ENCODE measurements around the gene BYSL. TPM values are rescaled to one million over a fixed set of nuclear protein-coding genes. Genes with fewer than 3 reads are reported as not detected.

The BYSL gene
- total RNA-seq, 4 donors from 2014 or later, result 5.8 to 11.6 (median 9.2) TPM

GRCh38 chr6:41909727-41910126 lies 11.6 kb upstream of the BYSL start:
- Histone ChIP-seq H3K36me3 (peaks cover 39 to 94% (median 83%) of the 10 kb centered on the region in 4 donors), H3K27me3 (no peaks in the 10 kb centered on the region), H3K4me1 (peaks cover 0 to 12% (median 0%) of the 10 kb centered on the region in 4 donors), H3K4me3 (no peak overlapping the region), H3K27ac (replicated peaks in 1 of 4) (no peak overlapping the region), H3K9me3 (no peaks in the 10 kb centered on the region)
- intact Hi-C loops (cut with DNase I), result no loop called here
- no peak for DNase-seq (ENCODE audit: extremely low spot score)
- TF ChIP-seq POLR2A (IDR thresholded peaks at IDR 0.05; ENCODE audit: low read depth), result no peak
- TF ChIP-seq CTCF (IDR thresholded peaks at IDR 0.05), result no peak
- TF ChIP-seq POLR2AphosphoS5 (IDR thresholded peaks at IDR 0.05), result no peak
- no peak for TF ChIP-seq EP300 (IDR thresholded peaks at IDR 0.05)
- WGBS, result 91% methylated on average over 1 of the region's 1 CpG

DNA sequence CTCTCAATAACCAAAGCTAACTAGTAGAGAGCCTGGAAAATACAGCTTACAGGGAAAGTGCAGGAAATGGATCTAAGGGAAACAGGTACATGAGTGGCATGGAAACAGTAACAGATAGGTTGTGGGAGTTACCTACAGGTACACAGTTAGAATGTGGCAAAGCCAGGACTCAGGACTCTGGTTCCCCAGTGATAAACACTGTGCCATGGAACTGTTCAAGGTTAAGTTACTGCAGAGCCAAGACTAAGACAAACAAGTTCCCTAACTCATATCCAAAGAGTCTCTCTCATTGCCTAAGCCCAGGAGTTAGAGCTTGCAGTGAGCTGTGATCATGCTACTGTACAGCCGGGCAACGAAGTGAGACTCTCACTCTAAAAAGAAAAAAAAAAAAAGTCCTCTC lies 7.0 kb upstream of the BYSL start:
- Histone ChIP-seq H3K4me3 (no peak overlapping the region), H3K27me3 (no peaks in the 10 kb centered on the region), H3K9me3 (no peaks in the 10 kb centered on the region), H3K36me3 (peaks cover 14 to 77% (median 62%) of the 10 kb centered on the region in 4 donors), H3K27ac (replicated peaks in 1 of 4) (no peak overlapping the region), H3K4me1 (peaks cover 10 to 33% (median 19%) of the 10 kb centered on the region in 4 donors)
- intact Hi-C loops (cut with DNase I), result no loop called here
- no peak for DNase-seq (ENCODE audit: extremely low spot score)
- WGBS, result 83% methylated on average over 2 of the region's 2 CpGs
- no peak for TF ChIP-seq EP300 (IDR thresholded peaks at IDR 0.05)
- no peak for TF ChIP-seq POLR2AphosphoS5 (IDR thresholded peaks at IDR 0.05)

DNA sequence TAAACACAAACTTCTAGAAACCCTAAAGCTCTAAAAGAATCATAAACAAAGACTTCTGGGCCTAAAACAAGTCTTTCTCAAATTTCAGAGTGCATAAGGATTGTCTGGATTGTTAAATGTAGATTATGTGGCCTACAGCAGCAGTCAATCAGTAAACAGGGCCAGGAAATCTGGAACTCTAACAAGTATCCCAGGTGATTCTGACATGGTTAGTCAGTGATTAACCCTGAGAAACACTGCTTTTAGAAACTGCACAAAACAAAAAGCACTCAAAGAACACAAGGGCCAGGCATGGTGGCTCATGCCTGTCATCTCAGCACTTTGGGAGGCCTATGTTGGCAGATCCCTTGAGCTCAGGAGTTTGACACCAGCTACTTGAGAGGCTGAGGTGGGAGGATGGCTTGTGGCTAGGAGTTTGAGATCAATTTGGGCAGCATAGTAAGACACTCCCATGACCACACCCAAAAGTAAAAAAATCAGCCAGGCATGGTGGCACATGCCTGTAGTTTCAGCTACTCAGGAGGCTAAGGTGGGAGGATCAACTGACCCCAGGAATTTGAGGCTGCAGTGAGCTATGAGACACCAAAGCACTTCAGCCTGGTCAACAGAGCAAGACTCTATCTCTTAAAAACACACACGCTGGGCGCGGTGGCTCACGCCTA lies 6.3 kb upstream of the BYSL start:
- Histone ChIP-seq H3K4me1 (peaks cover 16 to 40% (median 26%) of the 10 kb centered on the region in 4 donors), H3K4me3 (no peak overlapping the region), H3K9me3 (no peaks in the 10 kb centered on the region), H3K27me3 (no peaks in the 10 kb centered on the region), H3K36me3 (peaks cover 10 to 70% (median 56%) of the 10 kb centered on the region in 4 donors), H3K27ac (replicated peaks in 1 of 4) (no peak overlapping the region)
- intact Hi-C loops (cut with DNase I), result no loop called here
- TF ChIP-seq CTCF (IDR thresholded peaks at IDR 0.05) (no peak), POLR2A (IDR thresholded peaks at IDR 0.05; ENCODE audit: low read depth) (no peak), POLR2AphosphoS5 (IDR thresholded peaks at IDR 0.05) (no peak), EP300 (IDR thresholded peaks at IDR 0.05) (no peak)
- WGBS, result 89% methylated on average over 4 of the region's 4 CpGs
- DNase-seq (ENCODE audit: extremely low spot score), result no peak

- no peaks in the 10 kb centered on the region for H3K9me3 ChIP-seq
- H3K36me3 ChIP-seq, result peaks cover 9 to 51% (median 43%) of the 10 kb centered on the region in 4 donors
- no peak for DNase-seq (ENCODE audit: extremely low spot score)
- peaks cover 28 to 57% (median 41%) of the 10 kb centered on the region in 4 donors for H3K4me1 ChIP-seq
- no peaks in the 10 kb centered on the region for H3K27me3 ChIP-seq
- TF ChIP-seq POLR2AphosphoS5 (IDR thresholded peaks at IDR 0.05) (peak in 1 of 2 donors; percentile 14), POLR2A (IDR thresholded peaks at IDR 0.05; ENCODE audit: low read depth) (no peak)
- intact Hi-C loops (cut with DNase I), result no loop called here
- WGBS, result 45% methylated on average over 4 of the region's 4 CpGs
- H3K4me3 ChIP-seq, result no peak overlapping the region
- H3K27ac ChIP-seq (replicated peaks in 1 of 4), result peak overlapping the region in 2 of 4 donors; percentile 32 to 48
These were observed 3.8 kb upstream of the BYSL start for GRCh38 chr6:41917528-41917927.

DNA sequence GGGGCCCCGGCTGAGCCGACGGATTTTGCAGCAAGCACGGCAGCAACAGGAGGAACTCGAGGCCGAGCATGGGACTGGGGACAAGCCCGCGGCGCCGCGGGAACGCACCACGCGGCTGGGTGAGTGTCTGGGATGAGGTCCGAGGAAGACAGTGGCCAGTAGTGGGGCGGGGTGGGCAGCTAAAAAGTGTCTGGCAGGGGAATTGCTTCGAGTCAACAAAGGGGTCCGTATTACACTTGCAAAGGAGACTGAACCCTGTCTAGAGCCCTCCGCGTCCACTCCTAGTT lies 356 bp downstream of the BYSL start:
- 0% methylated on average over 18 of the region's 20 CpGs for WGBS
- peaks cover 1 to 21% (median 16%) of the 10 kb centered on the region in 4 donors for H3K36me3 ChIP-seq
- H3K27ac ChIP-seq (replicated peaks in 1 of 4), result peak overlapping the region; percentile 92 to 99 (median 94)
- no peak for DNase-seq (ENCODE audit: extremely low spot score)
- peaks cover 37 to 67% (median 54%) of the 10 kb centered on the region in 4 donors for H3K4me1 ChIP-seq
- no peaks in the 10 kb centered on the region for H3K9me3 ChIP-seq
- intact Hi-C loops (cut with DNase I), result loop anchor here (2.0 to 10.0 kb wide), 3 partner anchors 121 to 293 kb away; partner anchors contain the start of genes MRPS10 and TOMM6
- TF ChIP-seq POLR2AphosphoS5 (IDR thresholded peaks at IDR 0.05), result no peak
- no peak for TF ChIP-seq POLR2A (IDR thresholded peaks at IDR 0.05; ENCODE audit: low read depth)
- TF ChIP-seq CTCF (IDR thresholded peaks at IDR 0.05), result no peak
- no peak for TF ChIP-seq EP300 (IDR thresholded peaks at IDR 0.05)
- no peaks in the 10 kb centered on the region for H3K27me3 ChIP-seq
- H3K4me3 ChIP-seq, result peak overlapping the region; percentile 71 to 92 (median 82)
